GM13976 (cell line): Measurements from ENCODE around the gene CDK1.

Experiments used
- DNase-seq: peaks from one replicate; pipeline ENCODE4 v3.0.0; 2012; ENCODE audit warnings: low spot score
- CTCF ChIP-seq: IDR thresholded peaks from 2 replicates; pipeline ENCODE4 v1.5.1; 2012; ENCODE audit warnings: borderline replicate concordance, mild to moderate bottlenecking; ENCODE audit not compliant: insufficient read depth; ENCODE audit errors: extremely low read depth, missing control alignments, control extremely low read depth
- in situ Hi-C: fragments of 300-500 bp; cut with MboI; formaldehyde crosslinking; loops from one replicate; pipeline ENCODE4 v1.12.0; 2022; ENCODE audit warnings: low sequenced_read_pairs, mixed read lengths, inconsistent platforms; ENCODE audit not compliant: unreplicated experiment

Gene CDK1

GRCh38 chr10:60778214-60778970 lies at the start of gene CDK1:
CDK1 (plus strand) TSS chr10:60778478; CDS start chr10:60780166, 1,688 bp downstream.
- in situ Hi-C loops = no loop called here
- TF ChIP-seq CTCF = no peak
- DNase-seq = peak; percentile 95

DNA sequence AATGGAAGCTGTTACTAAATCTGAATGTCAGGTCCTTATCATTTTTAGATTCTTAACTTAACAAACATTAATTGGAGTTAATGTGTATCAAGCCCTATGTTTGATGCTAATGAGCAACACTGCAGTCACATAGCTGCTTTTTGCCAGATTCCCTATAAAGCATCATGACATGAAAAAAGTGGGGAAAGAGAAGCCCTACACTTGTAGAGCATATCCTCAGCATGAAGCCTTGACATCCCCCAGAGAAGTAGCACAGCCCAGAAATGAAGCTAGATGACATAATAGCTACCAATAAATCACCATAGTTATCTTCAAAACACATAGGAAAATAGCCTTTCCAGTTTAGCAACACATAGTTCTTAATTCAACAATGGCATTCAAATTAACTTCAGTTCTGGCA lies 49.2 kb upstream of the CDK1 start:
- in situ Hi-C loops = no loop called here
- no peak for DNase-seq
- no peak for TF ChIP-seq CTCF

DNA sequence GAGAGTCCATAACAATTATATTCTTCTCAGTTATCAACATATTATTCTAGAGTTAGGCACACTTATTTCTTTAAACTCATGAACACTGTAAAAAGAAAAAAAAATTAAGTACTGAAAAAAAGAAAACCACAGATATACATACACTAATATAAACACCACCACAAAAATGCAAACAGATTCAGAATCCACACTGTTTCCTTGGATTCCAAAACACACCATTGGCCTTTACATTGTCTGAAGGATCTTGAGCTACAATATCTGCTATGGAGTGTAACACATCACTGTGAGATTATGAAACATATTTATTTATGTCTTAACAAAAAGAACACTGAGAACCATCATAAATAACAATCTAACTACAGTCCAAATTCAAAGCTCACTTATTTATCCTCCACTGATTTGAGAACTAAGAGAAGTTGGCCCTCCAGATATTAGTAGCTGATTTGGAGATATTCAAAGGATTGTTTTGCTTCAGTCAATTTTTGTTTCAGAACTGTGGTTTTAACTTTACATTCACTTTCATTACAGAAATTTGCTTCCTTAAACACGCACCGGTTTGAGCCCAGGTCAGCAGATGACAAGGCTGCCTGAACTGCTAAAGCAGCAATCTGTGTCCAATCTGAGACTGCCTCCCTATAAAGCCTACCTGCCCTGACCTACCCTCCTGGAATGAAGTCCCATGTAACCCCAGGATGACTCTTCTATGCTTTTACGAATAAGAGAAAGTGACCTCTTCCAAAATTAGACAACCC lies 47.0 kb upstream of the CDK1 start:
- in situ Hi-C loops = no loop called here
- no peak for TF ChIP-seq CTCF
- peak; percentile 56 for DNase-seq

GRCh38 chr10:60732198-60732806 lies 46.0 kb upstream of the CDK1 start:
- TF ChIP-seq CTCF = no peak
- peak; percentile 31 for DNase-seq
- in situ Hi-C loops = no loop called here

- DNase-seq = peak; percentile 60
- in situ Hi-C loops = no loop called here
- peak; percentile 10 for TF ChIP-seq CTCF
Observed at GRCh38 chr10:60732807-60733516, 45.3 kb upstream of the CDK1 start.

- in situ Hi-C loops = no loop called here
- no peak for DNase-seq
- TF ChIP-seq CTCF = no peak
Observed at GRCh38 chr10:60733517-60733822, 44.8 kb upstream of the CDK1 start.
